IMR-90 (cell line): Measurements from ENCODE around the gene JAKMIP2. TPM values are rescaled to one million over a fixed set of nuclear protein-coding genes. Genes with fewer than 3 reads are reported as not detected.

Experiments
- ATAC-seq: fragments of 200-7000 bp; cut with Tn5 transposase; 2 replicates; pipeline ENCODE4 v1.9.1; 2020; ENCODE audit warnings: low read depth, mild to moderate bottlenecking, moderate library complexity
- BruUV-seq: library from RNA; stranded (reverse); fragments of 400-500 nt; replicated peaks from 2 replicates; lab custom pipeline; 2021; lab: Mats Ljungman, UMichigan
- CTCF ChIA-PET: fragments of 300-600 bp; formaldehyde crosslinking; extraction: SDS; loops from one replicate; lab custom pipeline; 2021; ENCODE audit warnings: antibody characterized with exemption; lab: Yijun Ruan, JAX
- POLR2A ChIA-PET: fragments of 300-600 bp; sonication (Branson Sonifier 250); formaldehyde crosslinking; loops from one replicate; lab custom pipeline; 2022; ENCODE audit warnings: antibody characterized with exemption; ENCODE audit not compliant: unreplicated experiment; lab: Charles Lee
- DNase-seq: peaks from one replicate; pipeline ENCODE4 v3.0.0; 2013
- H2AFZ ChIP-seq: replicated peaks from 2 replicates; pipeline ENCODE3; 2013; ENCODE audit warnings: low read length, mild to moderate bottlenecking; ENCODE audit not compliant: poor library complexity
- H2AK5ac ChIP-seq: 2 replicates; pipeline ENCODE4 v1.6.1; 2013; ENCODE audit warnings: low read depth, low read length, inconsistent platforms
- H2AK9ac ChIP-seq: replicated peaks from 2 replicates; pipeline ENCODE3; 2013; ENCODE audit warnings: mild to moderate bottlenecking, low read depth, low read length, moderate library complexity; ENCODE audit not compliant: poor library complexity
- H2BK120ac ChIP-seq: 2 replicates; pipeline ENCODE4 v1.6.1; 2013; ENCODE audit warnings: low read depth, low read length, inconsistent platforms
- H2BK15ac ChIP-seq: 3 replicates; pipeline ENCODE4 v1.6.1; 2013; ENCODE audit warnings: low read depth, low read length, inconsistent platforms
- H2BK20ac ChIP-seq: 2 replicates; pipeline ENCODE4 v1.6.1; 2013; ENCODE audit warnings: low read depth, mild to moderate bottlenecking, inconsistent platforms, low read length, moderate library complexity
- H2BK5ac ChIP-seq: 2 replicates; pipeline ENCODE4 v1.6.1; 2013; ENCODE audit warnings: mild to moderate bottlenecking, low read depth, low read length, inconsistent platforms; ENCODE audit not compliant: poor library complexity, severe bottlenecking
- H3K14ac ChIP-seq: replicated peaks from 2 replicates; pipeline ENCODE4 v1.6.1; 2013; ENCODE audit warnings: low read depth, low read length, inconsistent platforms
- H3K18ac ChIP-seq: 2 replicates; pipeline ENCODE4 v1.6.1; 2013; ENCODE audit warnings: low read depth, low read length, control low read depth
- H3K23ac ChIP-seq: 2 replicates; pipeline ENCODE4 v1.6.1; 2013; ENCODE audit warnings: low read depth, low read length, inconsistent platforms
- H3K27ac ChIP-seq: 2 replicates; pipeline ENCODE4 v1.5.1; 2013; ENCODE audit warnings: mild to moderate bottlenecking, control low read depth, low read length; ENCODE audit not compliant: insufficient read depth
- H3K27me3 ChIP-seq: 2 replicates; pipeline ENCODE4 v1.6.1; 2013; ENCODE audit warnings: low read length; ENCODE audit not compliant: control insufficient read depth, insufficient read depth
- H3K36me3 ChIP-seq: 2 replicates; pipeline ENCODE4 v1.6.1; 2013; ENCODE audit warnings: low read length, mixed read lengths; ENCODE audit not compliant: control insufficient read depth, insufficient read depth
- H3K4ac ChIP-seq: 2 replicates; pipeline ENCODE4 v1.6.1; 2013; ENCODE audit warnings: low read depth, low read length, inconsistent platforms
- H3K4me1 ChIP-seq: 2 replicates; pipeline ENCODE4 v1.6.1; 2013; ENCODE audit warnings: low read length, mixed read lengths; ENCODE audit not compliant: control insufficient read depth, insufficient read depth
- H3K4me2 ChIP-seq: 2 replicates; pipeline ENCODE4 v1.6.1; 2013; ENCODE audit warnings: low read depth, mild to moderate bottlenecking, control low read depth, low read length, moderate library complexity
- H3K4me3 ChIP-seq: 2 replicates; pipeline ENCODE4 v1.5.1; 2013; ENCODE audit warnings: low read depth, mild to moderate bottlenecking, control low read depth, low read length, moderate library complexity; ENCODE audit not compliant: insufficient read depth
- H3K56ac ChIP-seq: 2 replicates; pipeline ENCODE4 v1.6.1; 2013; ENCODE audit warnings: low read length, inconsistent platforms; ENCODE audit not compliant: insufficient read depth; ENCODE audit errors: extremely low read depth
- H3K79me1 ChIP-seq, 2 experiments: 2 replicates each; pipeline ENCODE4 v1.6.1; 2013; ENCODE audit warnings: low read length in 2 of 2, inconsistent platforms in 1 of 2, low read depth in 1 of 2
- H3K9ac ChIP-seq: 2 replicates; pipeline ENCODE4 v1.6.1; 2013; ENCODE audit warnings: low read depth, low read length, control low read depth
- H3K9me1 ChIP-seq: 2 replicates; pipeline ENCODE4 v1.6.1; 2013; ENCODE audit warnings: low read length, inconsistent platforms; ENCODE audit not compliant: insufficient read depth
- H3K9me3 ChIP-seq: 2 replicates; pipeline ENCODE4 v1.6.1; 2013; ENCODE audit warnings: low read length; ENCODE audit not compliant: control insufficient read depth, insufficient read depth
- H4K20me1 ChIP-seq: 2 replicates; pipeline ENCODE4 v1.6.1; 2013; ENCODE audit warnings: low read length, inconsistent platforms; ENCODE audit not compliant: insufficient read depth
- H4K5ac ChIP-seq: 2 replicates; pipeline ENCODE4 v1.6.1; 2013; ENCODE audit warnings: mild to moderate bottlenecking, low read depth, low read length, control low read depth
- H4K8ac ChIP-seq, 2 experiments: 2 replicates each; pipeline ENCODE4 v1.6.1; 2013; ENCODE audit warnings: low read depth in 2 of 2, low read length in 2 of 2, control low read depth in 1 of 2, inconsistent platforms in 1 of 2
- H4K91ac ChIP-seq: 2 replicates; pipeline ENCODE4 v1.6.1; 2013; ENCODE audit warnings: low read depth, low read length, inconsistent platforms; ENCODE audit not compliant: insufficient read depth
- BHLHE40 ChIP-seq: fragments of 150-350 bp; IDR thresholded peaks from 2 replicates; pipeline ENCODE4 v1.6.1; 2016; ENCODE audit warnings: mild to moderate bottlenecking, low read depth, low read length
- WGBS, 2 experiments: methylation state at CpG; one replicate each; pipeline versions ENCODE4 v1.1.5 to v1.1.7; 2013; ENCODE audit warnings: missing lambda C conversion rate in 2 of 2; ENCODE audit not compliant: insufficient read length in 1 of 2; ENCODE audit errors: extremely low coverage in 2 of 2; 5-methylcytosine and 5-hydroxymethylcytosine counted together
- dilution Hi-C: fragments of 300-500 bp; cut with HindIII; formaldehyde crosslinking; loops from one replicate; pipeline ENCODE4 v1.14.3; 2018; ENCODE audit warnings: low sequenced_read_pairs; ENCODE audit not compliant: unreplicated experiment
- in situ Hi-C: fragments of 300-500 bp; cut with MboI; formaldehyde crosslinking; loops from 3 replicates; pipeline ENCODE4 v1.14.3; 2019; ENCODE audit warnings: low sequenced_read_pairs, inconsistent platforms, mixed read lengths
- intact Hi-C: fragments of 100-400 bp; cut with micrococcal nuclease; formaldehyde crosslinking; loops from 2 replicates; pipeline ENCODE4 v1.10.0; 2022
- polyA plus RNA-seq, 3 experiments: library from polyadenylated mRNA; depleted of rRNA; stranded (reverse); fragments of >200 nt; gene quantifications; 2 replicates each; pipeline ENCODE4 v1.2.3, GENCODE V29; 2012; ENCODE audit warnings: low replicate concordance in 1 of 3
- total RNA-seq: library from RNA; depleted of rRNA; stranded (reverse); fragments of >200 nt; gene quantifications from 2 replicates; pipeline ENCODE4 v1.2.3, GENCODE V29; 2012

Gene JAKMIP2
- total and polyA plus RNA-seq, 2 of the 4 experiments (the other 2 are of a cell fraction): under 0.01 TPM; not detected in 1

GRCh38 chr5:147819261-147819770, 36.8 kb upstream of the JAKMIP2 start:
- no peaks in the 10 kb centered on the region for H3K27me3 ChIP-seq
- TF ChIP-seq BHLHE40: no peak
- no peaks in the 10 kb centered on the region for H3K9me3 ChIP-seq
- no peak overlapping the region for H3K23ac ChIP-seq
- no peak overlapping the region for H4K91ac ChIP-seq
- no peak overlapping the region for H3K9ac ChIP-seq
- no peaks in the 10 kb centered on the region for H4K20me1 ChIP-seq
- no peaks in the 10 kb centered on the region for H3K4me1 ChIP-seq
- H4K5ac ChIP-seq: no peak overlapping the region
- no peak overlapping the region for H2AFZ ChIP-seq
- H3K56ac ChIP-seq: no peak overlapping the region
- no TSS peak for BruUV-seq
- H3K27ac ChIP-seq: no peak overlapping the region
- CTCF ChIA-PET: no interaction called here
- dilution Hi-C loops: no loop called here
- H3K79me1 ChIP-seq: no peaks in the 10 kb centered on the region
- no peak overlapping the region for H2BK20ac ChIP-seq
- no peak overlapping the region for H4K8ac ChIP-seq
- no peak overlapping the region for H2AK5ac ChIP-seq
- no peaks in the 10 kb centered on the region for H3K36me3 ChIP-seq
- no peaks in the 10 kb centered on the region for H3K9me1 ChIP-seq
- H3K4me3 ChIP-seq: no peak overlapping the region
- DNase-seq (no peak), ATAC-seq (no peak)
- in situ Hi-C loops: no loop called here
- no peak overlapping the region for H3K4ac ChIP-seq
- H2BK15ac ChIP-seq: no peak overlapping the region
- POLR2A ChIA-PET: no interaction called here
- no peak overlapping the region for H2BK120ac ChIP-seq
- H2BK5ac ChIP-seq: no peak overlapping the region
- no peak overlapping the region for H2AK9ac ChIP-seq
- no peak overlapping the region for H3K18ac ChIP-seq
- H3K14ac ChIP-seq: no peak overlapping the region
- no peak overlapping the region for H3K4me2 ChIP-seq
- no CpG with 5 or more reads among the region's 1 CpG for WGBS, 2 experiments
- intact Hi-C loops: no loop called here
